Adrenal gland (tissue), 12 donors: ENCODE results near the gene ERRFI1. TPM values are rescaled to one million over a fixed set of nuclear protein-coding genes. Genes with fewer than 3 reads are reported as not detected.

Experiments
- DNase-seq, 7 donors: peaks; one replicate each; pipeline ENCODE4 v3.0.0-alpha.2; 2019 to 2020
- H3K27ac ChIP-seq, 5 donors: fragments of 200-600 bp; sonication (generic) in 4 of 5; 1 replicate in 3 of 5; 2 replicates in 2 of 5; pipeline versions ENCODE4 v1.5.1 to v1.8.0; 2016 to 2020; ENCODE audit warnings: mild to moderate bottlenecking in 1 of 5
- H3K27me3 ChIP-seq: fragments of 200-600 bp; 2 replicates; pipeline ENCODE4 v1.8.0; 2021
- H3K36me3 ChIP-seq, 2 donors: fragments of 200-600 bp; replicated peaks in 1 of 2; 1 replicate in 1 of 2; 2 replicates in 1 of 2; pipeline versions ENCODE4 v1.5.1 to v1.8.0; 2018 to 2022
- H3K4me1 ChIP-seq, 2 donors: fragments of 200-600 bp; replicated peaks in 1 of 2; 1 replicate in 1 of 2; 2 replicates in 1 of 2; pipeline versions ENCODE4 v1.5.1 to v1.8.0; 2018 to 2021
- H3K4me3 ChIP-seq, 4 donors: fragments of 200-600 bp; sonication (generic) in 3 of 4; one replicate each; pipeline ENCODE4 v1.5.1; 2016 to 2018
- H3K9me3 ChIP-seq, 3 donors: fragments of 200-600 bp; sonication (generic) in 1 of 3; replicated peaks in 1 of 3; 1 replicate in 2 of 3; 2 replicates in 1 of 3; pipeline versions ENCODE4 v1.5.1 to v1.8.0; 2016 to 2021
- POLR2A ChIP-seq, 2 donors: fragments of 450-650 bp; IDR thresholded peaks; one replicate each; pipeline ENCODE4 v1.6.1; 2017; ENCODE audit warnings: antibody characterized with exemption in 2 of 2, mild to moderate bottlenecking in 2 of 2, moderate library complexity in 1 of 2
- WGBS, 4 donors: extraction: QIAGEN DNeasy Blood & Tissue Kit in 2 of 4; methylation state at CpG; one replicate each; pipeline versions ENCODE4 v1.1.5 to v1.1.7; 2013 to 2017; 5-methylcytosine and 5-hydroxymethylcytosine counted together
- intact Hi-C, 2 donors: fragments of 100-400 bp; cut with DNase I; formaldehyde crosslinking; loops; one replicate each; pipeline versions ENCODE4 v1.14.1 to v1.15.0; 2022 to 2023
- polyA plus RNA-seq, 3 donors: library from polyadenylated mRNA; stranded (reverse); fragments of 200-250 nt in 2 of 3; fragments of 350-450 nt in 1 of 3; fragmentation: Illumina TruSeq in 1 of 3; extraction: RNeasy Lipid Tissue Mini Kit (QIAGEN cat#74804) in 1 of 3; gene quantifications; one replicate each; pipeline ENCODE4 v1.2.3, GENCODE V29; 2013 to 2014
- total RNA-seq, 9 donors: library from RNA; depleted of rRNA in 4 of 9; stranded (reverse); fragments of >200 nt in 4 of 9; fragments of 120-200 nt in 1 of 9; fragmentation: NEBNext Ultra II Directional in 1 of 9; extraction: Animal tissue kit (Norgen Biotek cat#: 25700) in 1 of 9; gene quantifications; one replicate each; pipeline versions ENCODE4 v1.1.0 to v1.2.4, GENCODE V29; 2013 to 2023
- TF ChIP-seq, protein P1 (sequence below), 6 experiments: fragments of 450-650 bp in 4 of 6; fragments of 200-600 bp in 2 of 6; sonication (generic) in 1 of 6; IDR thresholded peaks; 1 replicate in 5 of 6; 2 replicates in 1 of 6; pipeline versions ENCODE4 v1.5.1 to v1.8.0; 2016 to 2021; ENCODE audit warnings: antibody characterized with exemption in 6 of 6, mild to moderate bottlenecking in 2 of 6, moderate library complexity in 1 of 6
- donor health status: healthy with polysubstance abuse.
- donor health status: Bipolar disorder and iron deficiency.
- donor health status: DM: yes; HTN: yes; CAD: no.
- donor health status: DM: no; HTN: no; CAD: no.
- donor health status: DM: no; HTN: no; CAD: no.
- donor health status: DM: yes; HTN: yes; CAD: no.

ERRFI1 gene
- total and polyA plus RNA-seq, 12 donors, result 14.4 to 71.5 (median 25.7) TPM

DNA sequence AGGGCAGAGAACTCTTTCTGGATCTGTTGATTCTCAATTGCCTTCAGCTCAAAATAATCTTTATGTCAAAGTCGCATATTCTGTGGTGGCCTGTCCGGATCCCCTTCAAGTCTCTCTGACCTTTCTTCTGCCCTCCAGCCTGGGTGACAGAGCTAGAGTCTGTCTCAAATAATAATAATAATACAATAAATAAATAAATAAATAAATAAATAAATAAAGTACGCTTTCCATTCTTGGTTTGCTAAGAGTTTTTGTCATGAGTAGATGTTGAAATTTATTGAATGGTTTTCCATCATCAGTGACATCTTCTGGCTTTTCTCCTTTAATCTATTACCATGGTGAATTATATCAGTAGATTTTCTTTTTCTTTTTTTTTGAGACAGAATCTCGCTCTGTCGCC lies 30.7 kb downstream of the ERRFI1 start:
- DNase-seq, result no peak
- H3K4me3 ChIP-seq, result no peak overlapping the region
- no peaks in the 10 kb centered on the region for H3K27me3 ChIP-seq
- H3K9me3 ChIP-seq, result no peaks in the 10 kb centered on the region
- H3K27ac ChIP-seq, result no peak overlapping the region
- intact Hi-C loops, result no loop called here
- H3K4me1 ChIP-seq, result no peaks in the 10 kb centered on the region
- WGBS, 4 donors, result 92 to 98% (median 95%) methylated on average over 5 of the region's 5 CpGs
- no peaks in the 10 kb centered on the region for H3K36me3 ChIP-seq
- no peak for TF ChIP-seq POLR2A (IDR thresholded peaks at IDR 0.05)

DNA sequence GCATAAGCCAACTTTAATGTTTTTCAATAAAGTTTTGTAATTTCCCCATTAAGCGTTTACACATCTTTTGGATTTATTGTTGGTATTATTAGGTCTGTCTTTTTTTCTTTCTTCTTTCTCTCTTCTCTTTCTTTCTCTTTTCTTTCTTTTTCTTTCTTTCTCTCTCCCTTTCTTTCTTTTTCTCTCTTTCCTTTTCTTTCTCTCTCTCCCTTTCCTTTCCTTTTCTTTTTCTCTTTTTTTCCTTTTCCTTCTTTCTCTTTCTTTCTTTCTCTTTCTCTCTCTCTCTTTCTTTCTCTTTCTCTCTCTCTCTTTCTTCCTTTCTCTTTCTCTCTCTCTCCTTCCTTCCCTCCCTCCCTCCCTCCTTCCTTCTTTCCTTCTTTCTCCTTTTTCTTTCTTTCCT lies 31.3 kb downstream of the ERRFI1 start:
- Histone ChIP-seq H3K9me3 (no peaks in the 10 kb centered on the region), H3K27me3 (no peaks in the 10 kb centered on the region), H3K4me1 (no peaks in the 10 kb centered on the region), H3K27ac (no peak overlapping the region), H3K4me3 (no peak overlapping the region), H3K36me3 (no peaks in the 10 kb centered on the region)
- WGBS, 4 donors, result 93 to 96% (median 95%) methylated on average over 1 of the region's 1 CpG
- intact Hi-C loops, result no loop called here
- no peak for DNase-seq
- no peak for TF ChIP-seq POLR2A (IDR thresholded peaks at IDR 0.05)
- TF ChIP-seq, protein P1, sequence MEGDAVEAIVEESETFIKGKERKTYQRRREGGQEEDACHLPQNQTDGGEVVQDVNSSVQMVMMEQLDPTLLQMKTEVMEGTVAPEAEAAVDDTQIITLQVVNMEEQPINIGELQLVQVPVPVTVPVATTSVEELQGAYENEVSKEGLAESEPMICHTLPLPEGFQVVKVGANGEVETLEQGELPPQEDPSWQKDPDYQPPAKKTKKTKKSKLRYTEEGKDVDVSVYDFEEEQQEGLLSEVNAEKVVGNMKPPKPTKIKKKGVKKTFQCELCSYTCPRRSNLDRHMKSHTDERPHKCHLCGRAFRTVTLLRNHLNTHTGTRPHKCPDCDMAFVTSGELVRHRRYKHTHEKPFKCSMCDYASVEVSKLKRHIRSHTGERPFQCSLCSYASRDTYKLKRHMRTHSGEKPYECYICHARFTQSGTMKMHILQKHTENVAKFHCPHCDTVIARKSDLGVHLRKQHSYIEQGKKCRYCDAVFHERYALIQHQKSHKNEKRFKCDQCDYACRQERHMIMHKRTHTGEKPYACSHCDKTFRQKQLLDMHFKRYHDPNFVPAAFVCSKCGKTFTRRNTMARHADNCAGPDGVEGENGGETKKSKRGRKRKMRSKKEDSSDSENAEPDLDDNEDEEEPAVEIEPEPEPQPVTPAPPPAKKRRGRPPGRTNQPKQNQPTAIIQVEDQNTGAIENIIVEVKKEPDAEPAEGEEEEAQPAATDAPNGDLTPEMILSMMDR (IDR thresholded peaks at IDR 0.05), result no peak

DNA sequence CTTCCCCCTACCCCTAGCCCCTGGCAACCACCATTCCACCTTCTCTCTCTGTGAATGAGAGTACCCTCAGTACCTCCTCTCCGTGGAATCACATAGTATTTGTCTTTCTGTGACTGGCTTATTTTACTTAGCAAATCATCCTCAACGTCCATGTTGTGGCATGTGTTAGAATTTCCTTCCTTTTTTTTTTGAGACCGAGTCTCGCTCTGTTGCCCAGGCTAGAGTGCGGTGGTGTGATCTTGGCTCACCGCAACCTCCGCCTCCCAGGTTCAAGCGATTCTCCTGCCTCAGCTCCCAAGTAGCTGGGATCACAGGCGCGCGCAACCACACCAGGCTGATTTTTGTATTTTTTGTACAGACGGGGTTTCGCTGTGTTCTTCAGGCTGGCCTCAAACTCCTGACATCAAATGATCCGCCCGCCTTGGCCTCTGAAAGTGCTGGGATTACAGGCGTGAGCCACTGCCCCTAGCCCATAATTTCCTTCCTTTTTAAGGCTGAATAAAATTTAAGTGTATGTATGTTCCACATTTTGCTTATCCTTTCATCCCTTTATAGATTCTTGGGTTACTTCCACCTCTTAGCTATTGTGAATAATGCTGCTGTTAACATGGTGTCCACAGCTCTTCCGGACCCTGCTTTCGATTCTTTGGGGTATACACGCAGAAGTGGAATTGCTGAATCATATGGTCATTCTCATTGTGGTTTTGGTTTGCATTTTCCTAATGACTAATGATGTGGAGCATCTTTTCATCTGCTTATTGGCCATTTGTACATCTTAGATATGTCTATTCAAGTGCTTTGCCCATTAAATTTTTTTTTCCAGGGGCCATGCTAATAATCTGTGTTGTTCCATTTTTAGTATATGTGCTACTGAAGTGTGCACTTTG lies 32.3 kb downstream of the ERRFI1 start:
- intact Hi-C loops, result no loop called here
- DNase-seq, result no peak
- Histone ChIP-seq H3K27me3 (no peaks in the 10 kb centered on the region), H3K4me3 (no peak overlapping the region), H3K27ac (no peak overlapping the region), H3K36me3 (no peaks in the 10 kb centered on the region), H3K4me1 (no peaks in the 10 kb centered on the region), H3K9me3 (no peaks in the 10 kb centered on the region)
- TF ChIP-seq, protein P1 (IDR thresholded peaks at IDR 0.05), result no peak
- no peak for TF ChIP-seq POLR2A (IDR thresholded peaks at IDR 0.05)
- WGBS, 4 donors, result 86 to 91% (median 89%) methylated on average over 18 to 19 of the region's 19 CpGs

DNA sequence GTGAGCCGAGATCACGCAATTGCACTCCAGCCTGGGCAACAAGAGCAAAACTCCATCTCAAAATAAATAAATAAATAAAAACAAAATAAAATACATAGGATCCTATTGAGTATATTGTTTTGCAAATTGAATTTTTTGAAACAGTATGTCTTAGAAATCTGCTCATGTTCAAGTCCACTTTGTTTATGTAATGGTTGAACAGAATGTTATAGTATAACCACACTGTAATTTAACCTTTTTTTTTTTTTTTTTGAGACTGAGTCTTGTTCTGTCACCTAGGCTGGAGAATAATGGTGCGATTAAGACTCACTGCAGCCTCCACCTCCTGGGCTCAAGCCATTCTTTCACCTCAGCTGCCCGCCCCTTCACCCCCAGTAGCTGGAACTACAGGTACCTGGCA lies 33.2 kb downstream of the ERRFI1 start:
- Histone ChIP-seq H3K36me3 (no peaks in the 10 kb centered on the region), H3K4me3 (no peak overlapping the region), H3K27me3 (no peaks in the 10 kb centered on the region), H3K27ac (no peak overlapping the region), H3K4me1 (no peaks in the 10 kb centered on the region), H3K9me3 (no peaks in the 10 kb centered on the region)
- intact Hi-C loops, result no loop called here
- DNase-seq, result no peak
- TF ChIP-seq POLR2A (IDR thresholded peaks at IDR 0.05), result no peak
- TF ChIP-seq, protein P1 (IDR thresholded peaks at IDR 0.05), result no peak
- 94 to 100% (median 96%) methylated on average over 4 of the region's 4 CpGs for WGBS, 4 donors
